PC-3 (cell line): ENCODE data around the gene PRR20B.
"Not testable (repeated sequence)": the region's sequence is repeated elsewhere in the genome, so short reads cannot be mapped to it uniquely, and the experiment has no call there.

Experiments used
- CTCF ChIP-seq: fragments of 300-600 bp; sonication (generic); conservative IDR thresholded peaks from 2 replicates; pipeline ENCODE4 v1.5.1; 2017; ENCODE audit warnings: antibody characterized with exemption, low read depth, mild to moderate bottlenecking, low read length
- EZH2 ChIP-seq: fragments of 300-600 bp; sonication (generic); IDR thresholded peaks from one replicate; pipeline ENCODE4 v1.6.1; 2017; ENCODE audit warnings: antibody characterized with exemption, mild to moderate bottlenecking, low read length; ENCODE audit not compliant: unreplicated experiment

- not testable (repeated sequence) for TF ChIP-seq CTCF, EZH2
Observed at GRCh38 chr13:57153761-57154160, 6.5 kb downstream of the PRR20B start, which contains the start of gene PRR20C.
